IMR-90 (cell line): ENCODE measurements around the gene C15orf62. TPM values are rescaled to one million over a fixed set of nuclear protein-coding genes. Genes with fewer than 3 reads are reported as not detected.

Experiments used
- ATAC-seq: fragments of 200-7000 bp; cut with Tn5 transposase; 2 replicates; pipeline ENCODE4 v1.9.1; 2020; ENCODE audit warnings: low read depth, mild to moderate bottlenecking, moderate library complexity
- BruUV-seq: library from RNA; stranded (reverse); fragments of 400-500 nt; replicated peaks from 2 replicates; lab custom pipeline; 2021; lab: Mats Ljungman, UMichigan
- CTCF ChIA-PET: fragments of 300-600 bp; formaldehyde crosslinking; extraction: SDS; loops from one replicate; lab custom pipeline; 2021; ENCODE audit warnings: antibody characterized with exemption; lab: Yijun Ruan, JAX
- POLR2A ChIA-PET: fragments of 300-600 bp; sonication (Branson Sonifier 250); formaldehyde crosslinking; loops from one replicate; lab custom pipeline; 2022; ENCODE audit warnings: antibody characterized with exemption; ENCODE audit not compliant: unreplicated experiment; lab: Charles Lee
- DNase-seq: peaks from one replicate; pipeline ENCODE4 v3.0.0; 2013
- H2AFZ ChIP-seq: replicated peaks from 2 replicates; pipeline ENCODE3; 2013; ENCODE audit warnings: low read length, mild to moderate bottlenecking; ENCODE audit not compliant: poor library complexity
- H2AK5ac ChIP-seq: 2 replicates; pipeline ENCODE4 v1.6.1; 2013; ENCODE audit warnings: low read depth, low read length, inconsistent platforms
- H2AK9ac ChIP-seq: replicated peaks from 2 replicates; pipeline ENCODE3; 2013; ENCODE audit warnings: mild to moderate bottlenecking, low read depth, low read length, moderate library complexity; ENCODE audit not compliant: poor library complexity
- H2BK120ac ChIP-seq: 2 replicates; pipeline ENCODE4 v1.6.1; 2013; ENCODE audit warnings: low read depth, low read length, inconsistent platforms
- H2BK15ac ChIP-seq: 3 replicates; pipeline ENCODE4 v1.6.1; 2013; ENCODE audit warnings: low read depth, low read length, inconsistent platforms
- H2BK20ac ChIP-seq: 2 replicates; pipeline ENCODE4 v1.6.1; 2013; ENCODE audit warnings: low read depth, mild to moderate bottlenecking, inconsistent platforms, low read length, moderate library complexity
- H2BK5ac ChIP-seq: 2 replicates; pipeline ENCODE4 v1.6.1; 2013; ENCODE audit warnings: mild to moderate bottlenecking, low read depth, low read length, inconsistent platforms; ENCODE audit not compliant: poor library complexity, severe bottlenecking
- H3K14ac ChIP-seq: replicated peaks from 2 replicates; pipeline ENCODE4 v1.6.1; 2013; ENCODE audit warnings: low read depth, low read length, inconsistent platforms
- H3K18ac ChIP-seq: 2 replicates; pipeline ENCODE4 v1.6.1; 2013; ENCODE audit warnings: low read depth, low read length, control low read depth
- H3K23ac ChIP-seq: 2 replicates; pipeline ENCODE4 v1.6.1; 2013; ENCODE audit warnings: low read depth, low read length, inconsistent platforms
- H3K27ac ChIP-seq: 2 replicates; pipeline ENCODE4 v1.5.1; 2013; ENCODE audit warnings: mild to moderate bottlenecking, control low read depth, low read length; ENCODE audit not compliant: insufficient read depth
- H3K27me3 ChIP-seq: 2 replicates; pipeline ENCODE4 v1.6.1; 2013; ENCODE audit warnings: low read length; ENCODE audit not compliant: control insufficient read depth, insufficient read depth
- H3K36me3 ChIP-seq: 2 replicates; pipeline ENCODE4 v1.6.1; 2013; ENCODE audit warnings: low read length, mixed read lengths; ENCODE audit not compliant: control insufficient read depth, insufficient read depth
- H3K4ac ChIP-seq: 2 replicates; pipeline ENCODE4 v1.6.1; 2013; ENCODE audit warnings: low read depth, low read length, inconsistent platforms
- H3K4me1 ChIP-seq: 2 replicates; pipeline ENCODE4 v1.6.1; 2013; ENCODE audit warnings: low read length, mixed read lengths; ENCODE audit not compliant: control insufficient read depth, insufficient read depth
- H3K4me2 ChIP-seq: 2 replicates; pipeline ENCODE4 v1.6.1; 2013; ENCODE audit warnings: low read depth, mild to moderate bottlenecking, control low read depth, low read length, moderate library complexity
- H3K4me3 ChIP-seq: 2 replicates; pipeline ENCODE4 v1.5.1; 2013; ENCODE audit warnings: low read depth, mild to moderate bottlenecking, control low read depth, low read length, moderate library complexity; ENCODE audit not compliant: insufficient read depth
- H3K56ac ChIP-seq: 2 replicates; pipeline ENCODE4 v1.6.1; 2013; ENCODE audit warnings: low read length, inconsistent platforms; ENCODE audit not compliant: insufficient read depth; ENCODE audit errors: extremely low read depth
- H3K79me1 ChIP-seq, 2 experiments: 2 replicates each; pipeline ENCODE4 v1.6.1; 2013; ENCODE audit warnings: low read length in 2 of 2, inconsistent platforms in 1 of 2, low read depth in 1 of 2
- H3K9ac ChIP-seq: 2 replicates; pipeline ENCODE4 v1.6.1; 2013; ENCODE audit warnings: low read depth, low read length, control low read depth
- H3K9me1 ChIP-seq: 2 replicates; pipeline ENCODE4 v1.6.1; 2013; ENCODE audit warnings: low read length, inconsistent platforms; ENCODE audit not compliant: insufficient read depth
- H3K9me3 ChIP-seq: 2 replicates; pipeline ENCODE4 v1.6.1; 2013; ENCODE audit warnings: low read length; ENCODE audit not compliant: control insufficient read depth, insufficient read depth
- H4K20me1 ChIP-seq: 2 replicates; pipeline ENCODE4 v1.6.1; 2013; ENCODE audit warnings: low read length, inconsistent platforms; ENCODE audit not compliant: insufficient read depth
- H4K5ac ChIP-seq: 2 replicates; pipeline ENCODE4 v1.6.1; 2013; ENCODE audit warnings: mild to moderate bottlenecking, low read depth, low read length, control low read depth
- H4K8ac ChIP-seq, 2 experiments: 2 replicates each; pipeline ENCODE4 v1.6.1; 2013; ENCODE audit warnings: low read depth in 2 of 2, low read length in 2 of 2, control low read depth in 1 of 2, inconsistent platforms in 1 of 2
- H4K91ac ChIP-seq: 2 replicates; pipeline ENCODE4 v1.6.1; 2013; ENCODE audit warnings: low read depth, low read length, inconsistent platforms; ENCODE audit not compliant: insufficient read depth
- BHLHE40 ChIP-seq: fragments of 150-350 bp; IDR thresholded peaks from 2 replicates; pipeline ENCODE4 v1.6.1; 2016; ENCODE audit warnings: mild to moderate bottlenecking, low read depth, low read length
- CEBPB ChIP-seq: IDR thresholded peaks from 2 replicates; pipeline ENCODE4 v1.6.1; 2012; ENCODE audit warnings: low read depth, low read length, improper control_type of control experiment
- CHD1 ChIP-seq: IDR thresholded peaks from 2 replicates; pipeline ENCODE4 v1.6.1; 2012; ENCODE audit warnings: low read depth, low read length, improper control_type of control experiment
- FOS ChIP-seq: fragments of 150-350 bp; IDR thresholded peaks from 2 replicates; pipeline ENCODE4 v1.6.1; 2016; ENCODE audit warnings: low read depth, low read length
- MAZ ChIP-seq: IDR thresholded peaks from 2 replicates; pipeline ENCODE4 v1.6.1; 2012; ENCODE audit warnings: low read depth, mild to moderate bottlenecking, low read length, improper control_type of control experiment, moderate library complexity, borderline replicate concordance
- NFE2L2 ChIP-seq: fragments of 150-350 bp; IDR thresholded peaks from 2 replicates; pipeline ENCODE4 v1.6.1; 2016; ENCODE audit warnings: low read depth, mild to moderate bottlenecking, low read length
- POLR2A ChIP-seq: IDR thresholded peaks from 2 replicates; pipeline ENCODE4 v1.6.1; 2012; ENCODE audit warnings: mild to moderate bottlenecking, low read depth, low read length
- RAD21 ChIP-seq: IDR thresholded peaks from 2 replicates; pipeline ENCODE4 v1.6.1; 2012; ENCODE audit warnings: low read length, improper control_type of control experiment
- RCOR1 ChIP-seq: IDR thresholded peaks from 2 replicates; pipeline ENCODE4 v1.6.1; 2012; ENCODE audit warnings: mild to moderate bottlenecking, low read length, improper control_type of control experiment; ENCODE audit not compliant: insufficient replicate concordance
- RFX5 ChIP-seq: IDR thresholded peaks from 2 replicates; pipeline ENCODE4 v1.8.0; 2012; ENCODE audit warnings: low read depth, mild to moderate bottlenecking, low read length, moderate library complexity
- SMC3 ChIP-seq: fragments of 150-350 bp; IDR thresholded peaks from 2 replicates; pipeline ENCODE4 v1.6.1; 2016; ENCODE audit warnings: low read depth, mild to moderate bottlenecking, antibody characterized with exemption, low read length, moderate library complexity
- WGBS, 2 experiments: methylation state at CpG; one replicate each; pipeline versions ENCODE4 v1.1.5 to v1.1.7; 2013; ENCODE audit warnings: missing lambda C conversion rate in 2 of 2; ENCODE audit not compliant: insufficient read length in 1 of 2; ENCODE audit errors: extremely low coverage in 2 of 2; 5-methylcytosine and 5-hydroxymethylcytosine counted together
- dilution Hi-C: fragments of 300-500 bp; cut with HindIII; formaldehyde crosslinking; loops from one replicate; pipeline ENCODE4 v1.14.3; 2018; ENCODE audit warnings: low sequenced_read_pairs; ENCODE audit not compliant: unreplicated experiment
- in situ Hi-C: fragments of 300-500 bp; cut with MboI; formaldehyde crosslinking; loops from 3 replicates; pipeline ENCODE4 v1.14.3; 2019; ENCODE audit warnings: low sequenced_read_pairs, inconsistent platforms, mixed read lengths
- intact Hi-C: fragments of 100-400 bp; cut with micrococcal nuclease; formaldehyde crosslinking; loops from 2 replicates; pipeline ENCODE4 v1.10.0; 2022
- polyA plus RNA-seq, 3 experiments: library from polyadenylated mRNA; depleted of rRNA; stranded (reverse); fragments of >200 nt; gene quantifications; 2 replicates each; pipeline ENCODE4 v1.2.3, GENCODE V29; 2012; ENCODE audit warnings: low replicate concordance in 1 of 3
- total RNA-seq: library from RNA; depleted of rRNA; stranded (reverse); fragments of >200 nt; gene quantifications from 2 replicates; pipeline ENCODE4 v1.2.3, GENCODE V29; 2012
- TF ChIP-seq, protein P1 (sequence below): fragments of 150-350 bp; IDR thresholded peaks from 2 replicates; pipeline ENCODE4 v1.6.1; 2017; ENCODE audit warnings: mild to moderate bottlenecking, antibody characterized with exemption, low read length, low read depth
- TF ChIP-seq, protein P2 (sequence below): conservative IDR thresholded peaks from 2 replicates; pipeline ENCODE4 v1.5.1; 2012; ENCODE audit warnings: mild to moderate bottlenecking, low read depth, low read length, improper control_type of control experiment
- TF ChIP-seq, protein P3 (sequence below): fragments of 150-350 bp; IDR thresholded peaks from 2 replicates; pipeline ENCODE4 v1.6.1; 2016; ENCODE audit warnings: low read depth, mild to moderate bottlenecking, low read length, moderate library complexity, borderline replicate concordance

C15orf62 gene
- total and polyA plus RNA-seq, 2 of the 4 experiments (the other 2 are of a cell fraction) = not detected

DNA sequence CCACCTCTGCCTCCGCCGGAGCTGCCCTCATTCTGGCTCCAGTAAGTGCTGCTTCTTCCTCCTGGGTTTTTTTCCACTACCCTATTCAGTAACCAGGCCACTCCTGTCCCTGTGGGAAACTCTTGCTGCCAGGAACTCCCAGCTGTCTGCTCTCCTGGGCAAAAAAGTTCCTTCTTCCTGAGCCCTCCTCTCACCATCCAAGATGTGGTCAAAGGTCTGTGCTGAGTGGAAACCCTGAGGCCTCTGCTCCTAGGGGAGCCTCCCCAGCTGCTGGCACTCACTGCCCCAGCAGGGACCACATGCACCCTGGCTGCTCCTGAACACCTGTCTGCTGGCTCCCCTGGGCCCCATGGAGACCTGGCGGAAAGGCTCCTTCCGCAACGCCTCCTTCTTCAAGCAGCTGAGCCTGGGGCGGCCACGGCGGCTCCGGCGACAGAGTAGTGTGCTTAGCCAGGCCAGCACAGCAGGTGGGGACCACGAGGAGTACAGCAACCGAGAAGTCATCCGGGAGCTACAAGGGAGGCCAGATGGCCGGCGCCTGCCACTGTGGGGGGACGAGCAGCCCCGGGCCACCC is 454 bp downstream of the C15orf62 start:
- no peak overlapping the region for H2BK120ac ChIP-seq
- H3K79me1 ChIP-seq = no peaks in the 10 kb centered on the region; a peak in 1 of 4 replicates
- TF ChIP-seq RCOR1 (no peak), FOS (no peak), CHD1 (no peak), CEBPB (no peak), NFE2L2 (no peak), SMC3 (no peak), RAD21 (no peak), POLR2A (no peak), MAZ (no peak), RFX5 (no peak), BHLHE40 (no peak)
- TF ChIP-seq, protein P1, sequence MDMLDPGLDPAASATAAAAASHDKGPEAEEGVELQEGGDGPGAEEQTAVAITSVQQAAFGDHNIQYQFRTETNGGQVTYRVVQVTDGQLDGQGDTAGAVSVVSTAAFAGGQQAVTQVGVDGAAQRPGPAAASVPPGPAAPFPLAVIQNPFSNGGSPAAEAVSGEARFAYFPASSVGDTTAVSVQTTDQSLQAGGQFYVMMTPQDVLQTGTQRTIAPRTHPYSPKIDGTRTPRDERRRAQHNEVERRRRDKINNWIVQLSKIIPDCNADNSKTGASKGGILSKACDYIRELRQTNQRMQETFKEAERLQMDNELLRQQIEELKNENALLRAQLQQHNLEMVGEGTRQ = no peak
- TF ChIP-seq, protein P2, sequence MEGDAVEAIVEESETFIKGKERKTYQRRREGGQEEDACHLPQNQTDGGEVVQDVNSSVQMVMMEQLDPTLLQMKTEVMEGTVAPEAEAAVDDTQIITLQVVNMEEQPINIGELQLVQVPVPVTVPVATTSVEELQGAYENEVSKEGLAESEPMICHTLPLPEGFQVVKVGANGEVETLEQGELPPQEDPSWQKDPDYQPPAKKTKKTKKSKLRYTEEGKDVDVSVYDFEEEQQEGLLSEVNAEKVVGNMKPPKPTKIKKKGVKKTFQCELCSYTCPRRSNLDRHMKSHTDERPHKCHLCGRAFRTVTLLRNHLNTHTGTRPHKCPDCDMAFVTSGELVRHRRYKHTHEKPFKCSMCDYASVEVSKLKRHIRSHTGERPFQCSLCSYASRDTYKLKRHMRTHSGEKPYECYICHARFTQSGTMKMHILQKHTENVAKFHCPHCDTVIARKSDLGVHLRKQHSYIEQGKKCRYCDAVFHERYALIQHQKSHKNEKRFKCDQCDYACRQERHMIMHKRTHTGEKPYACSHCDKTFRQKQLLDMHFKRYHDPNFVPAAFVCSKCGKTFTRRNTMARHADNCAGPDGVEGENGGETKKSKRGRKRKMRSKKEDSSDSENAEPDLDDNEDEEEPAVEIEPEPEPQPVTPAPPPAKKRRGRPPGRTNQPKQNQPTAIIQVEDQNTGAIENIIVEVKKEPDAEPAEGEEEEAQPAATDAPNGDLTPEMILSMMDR = no peak
- TF ChIP-seq, protein P3, sequence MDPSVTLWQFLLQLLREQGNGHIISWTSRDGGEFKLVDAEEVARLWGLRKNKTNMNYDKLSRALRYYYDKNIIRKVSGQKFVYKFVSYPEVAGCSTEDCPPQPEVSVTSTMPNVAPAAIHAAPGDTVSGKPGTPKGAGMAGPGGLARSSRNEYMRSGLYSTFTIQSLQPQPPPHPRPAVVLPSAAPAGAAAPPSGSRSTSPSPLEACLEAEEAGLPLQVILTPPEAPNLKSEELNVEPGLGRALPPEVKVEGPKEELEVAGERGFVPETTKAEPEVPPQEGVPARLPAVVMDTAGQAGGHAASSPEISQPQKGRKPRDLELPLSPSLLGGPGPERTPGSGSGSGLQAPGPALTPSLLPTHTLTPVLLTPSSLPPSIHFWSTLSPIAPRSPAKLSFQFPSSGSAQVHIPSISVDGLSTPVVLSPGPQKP = no peak
- 86% methylated on average over 14 of the region's 17 CpGs; no CpG with 5 or more reads in 1 of the 2 experiments for WGBS, 2 experiments
- ChIA-PET POLR2A (no interaction called here), CTCF (no interaction called here)
- H2AK9ac ChIP-seq = no peak overlapping the region
- H4K5ac ChIP-seq = no peak overlapping the region
- dilution Hi-C loops = no loop called here
- no peak overlapping the region for H3K18ac ChIP-seq
- ATAC-seq (no peak), DNase-seq (no peak)
- H3K27ac ChIP-seq = no peak overlapping the region
- H3K4me2 ChIP-seq = no peak overlapping the region
- no peaks in the 10 kb centered on the region for H3K27me3 ChIP-seq
- no peak overlapping the region for H2BK15ac ChIP-seq
- H3K36me3 ChIP-seq = peaks cover 39% of the 10 kb centered on the region
- H3K9ac ChIP-seq = no peak overlapping the region
- no peak overlapping the region for H3K23ac ChIP-seq
- no peak overlapping the region for H4K91ac ChIP-seq
- in situ Hi-C loops = no loop called here
- H2BK5ac ChIP-seq = no peak overlapping the region
- no peak overlapping the region for H3K56ac ChIP-seq
- H3K4me3 ChIP-seq = no peak overlapping the region
- no peak overlapping the region for H2BK20ac ChIP-seq
- no peak overlapping the region for H2AFZ ChIP-seq
- H3K14ac ChIP-seq = no peak overlapping the region
- no peaks in the 10 kb centered on the region for H3K9me3 ChIP-seq
- intact Hi-C loops = no loop called here
- H3K9me1 ChIP-seq = peaks cover 12% of the 10 kb centered on the region
- no peak overlapping the region for H2AK5ac ChIP-seq
- no TSS peak for BruUV-seq
- no peak overlapping the region for H4K8ac ChIP-seq
- H3K4ac ChIP-seq = no peak overlapping the region
- peaks cover 14% of the 10 kb centered on the region for H3K4me1 ChIP-seq
- H4K20me1 ChIP-seq = peaks cover 9% of the 10 kb centered on the region; the same call in 1 of the 2 replicates
